ENCODE measurements around the gene LGR6. TPM values are rescaled to one million over a fixed set of nuclear protein-coding genes. Genes with fewer than 3 reads are reported as not detected.
"Not testable (repeated sequence)": the region's sequence is repeated elsewhere in the genome, so short reads cannot be mapped to it uniquely, and the experiment has no call there.

Gene LGR6
- polyA plus RNA-seq, 4 donors, result 0.27 to 1.0 (median 0.28) TPM; not detected in 1

DNA sequence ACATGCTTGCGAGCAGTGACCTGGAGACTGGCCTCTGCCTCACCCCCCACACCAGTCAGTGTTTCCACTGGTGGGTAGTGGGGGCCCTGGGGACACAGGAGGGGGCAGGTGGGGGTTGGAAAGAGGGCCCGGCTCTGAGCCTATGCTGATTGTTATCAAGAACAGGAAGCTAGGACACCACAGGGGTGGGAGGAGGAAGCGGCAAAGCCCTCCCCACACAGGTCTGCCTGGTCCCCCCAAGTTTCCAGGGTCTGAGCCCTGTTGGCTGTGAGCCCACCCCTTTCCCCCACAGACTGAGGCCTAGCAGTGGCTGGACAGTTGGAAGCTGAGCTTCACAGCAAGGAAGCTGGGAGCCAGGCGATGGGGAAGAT, 31.6 kb upstream of the LGR6 start:
- Histone ChIP-seq H3K27ac (ENCODE audit: low read depth in 1 of 3, low read length in 2 of 3) (peak overlapping the region in 2 of 3 donors; percentile 57 to 73), H3K27me3 (ENCODE audit: control insufficient read depth in 3 of 3, insufficient read depth in 3 of 3, low read length in 3 of 3) (no peaks in the 10 kb centered on the region), H3K9me3 (ENCODE audit: control insufficient read depth in 2 of 2, insufficient read depth in 1 of 2, low read depth in 1 of 2, low read length in 1 of 2) (no peaks in the 10 kb centered on the region), H3K4me1 (ENCODE audit: control insufficient read depth in 3 of 3, insufficient read depth in 2 of 3, low read depth in 1 of 3, low read length in 2 of 3) (peaks cover 0 to 12% (median 0%) of the 10 kb centered on the region in 3 donors), H3K4me3 (ENCODE audit: low read depth in 1 of 3, low read length in 3 of 3) (peak overlapping the region in 1 of 3 donors; percentile 51), H3K36me3 (ENCODE audit: control insufficient read depth in 3 of 3, insufficient read depth in 2 of 3, low read depth in 1 of 3, low read length in 3 of 3) (no peaks in the 10 kb centered on the region)
- 67 to 71% (median 68%) methylated on average over 4 of the region's 4 CpGs for WGBS, 3 donors
- FAIRE-seq (no peak), DNase-seq (peak in 1 of 2 donors; percentile 43)

- Histone ChIP-seq H3K36me3 (ENCODE audit: control insufficient read depth in 3 of 3, insufficient read depth in 2 of 3, low read depth in 1 of 3, low read length in 3 of 3) (no peaks in the 10 kb centered on the region), H3K4me1 (ENCODE audit: control insufficient read depth in 3 of 3, insufficient read depth in 2 of 3, low read depth in 1 of 3, low read length in 2 of 3) (peaks cover 0 to 12% (median 0%) of the 10 kb centered on the region in 3 donors), H3K27me3 (ENCODE audit: control insufficient read depth in 3 of 3, insufficient read depth in 3 of 3, low read length in 3 of 3) (no peaks in the 10 kb centered on the region), H3K27ac (ENCODE audit: low read depth in 1 of 3, low read length in 2 of 3) (peak overlapping the region in 2 of 3 donors; percentile 4 to 46), H3K4me3 (ENCODE audit: low read depth in 1 of 3, low read length in 3 of 3) (no peak overlapping the region), H3K9me3 (ENCODE audit: control insufficient read depth in 2 of 2, insufficient read depth in 1 of 2, low read depth in 1 of 2, low read length in 1 of 2) (no peaks in the 10 kb centered on the region)
- 5 to 35% (median 20%) methylated on average over 15 of the region's 15 CpGs for WGBS, 3 donors
- DNase-seq (peak; percentile 22 to 32), FAIRE-seq (no peak)
These were observed 30.9 kb upstream of the LGR6 start for GRCh38 chr1:202162418-202163280.

- Histone ChIP-seq H3K36me3 (ENCODE audit: control insufficient read depth in 3 of 3, insufficient read depth in 2 of 3, low read depth in 1 of 3, low read length in 3 of 3) (no peaks in the 10 kb centered on the region), H3K4me3 (ENCODE audit: low read depth in 1 of 3, low read length in 3 of 3) (no peak overlapping the region), H3K9me3 (ENCODE audit: control insufficient read depth in 2 of 2, insufficient read depth in 1 of 2, low read depth in 1 of 2, low read length in 1 of 2) (no peaks in the 10 kb centered on the region), H3K4me1 (ENCODE audit: control insufficient read depth in 3 of 3, insufficient read depth in 2 of 3, low read depth in 1 of 3, low read length in 2 of 3) (peaks cover 0 to 12% (median 2%) of the 10 kb centered on the region in 3 donors), H3K27ac (ENCODE audit: low read depth in 1 of 3, low read length in 2 of 3) (peak overlapping the region in 2 of 3 donors; percentile 11 to 46), H3K27me3 (ENCODE audit: control insufficient read depth in 3 of 3, insufficient read depth in 3 of 3, low read length in 3 of 3) (no peaks in the 10 kb centered on the region)
- no peak for FAIRE-seq
- DNase-seq, result no peak
- 72 to 77% (median 73%) methylated on average over 11 to 12 of the region's 12 CpGs for WGBS, 3 donors
These were observed 30.0 kb upstream of the LGR6 start for GRCh38 chr1:202163281-202164270.

DNA sequence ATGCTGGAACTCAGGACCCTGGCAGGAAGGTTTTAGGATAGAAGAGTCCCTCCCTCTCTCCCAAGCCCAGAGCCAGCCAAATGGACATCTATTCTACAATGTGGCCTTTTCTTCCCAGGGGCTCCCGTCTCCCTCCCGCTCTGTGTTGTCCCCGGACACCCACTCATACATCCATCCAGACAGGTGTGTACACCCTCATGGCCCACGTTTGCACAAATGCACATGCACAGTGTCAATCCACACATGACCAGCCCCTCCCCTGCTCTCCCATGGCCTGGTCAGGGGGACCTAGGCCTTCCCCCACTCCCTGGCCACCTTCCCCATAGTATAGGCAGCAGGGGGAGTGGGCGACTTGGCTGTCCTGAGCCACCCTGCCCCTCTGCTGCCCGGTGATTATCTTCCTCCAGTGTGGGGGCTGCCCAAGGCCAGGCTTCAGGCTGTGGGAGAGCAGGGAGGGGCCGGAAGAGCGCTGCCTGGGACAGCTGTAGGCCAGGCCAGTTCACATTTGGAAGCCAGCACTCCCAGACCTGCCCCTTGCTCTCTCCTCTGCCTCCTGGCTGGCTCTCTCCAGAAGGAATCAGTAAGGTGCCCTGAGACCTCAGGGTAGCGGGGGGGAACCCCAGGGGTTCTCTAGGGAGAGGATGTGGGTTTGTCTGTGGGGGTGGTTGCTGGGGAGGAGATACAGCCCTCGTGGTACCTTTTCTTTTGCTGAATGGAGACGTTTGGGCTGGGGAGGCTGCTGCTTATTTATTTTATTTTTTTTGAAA, 29.1 kb upstream of the LGR6 start:
- DNase-seq (peak in 1 of 2 donors; percentile 53), FAIRE-seq (no peak)

GRCh38 chr1:202165267-202165941, 28.2 kb upstream of the LGR6 start:
- H3K4me3 ChIP-seq (ENCODE audit: low read depth in 1 of 3, low read length in 3 of 3), result no peak overlapping the region
- no peak for FAIRE-seq
- WGBS, 3 donors, result 77 to 88% (median 80%) methylated on average over 18 to 20 of the region's 20 CpGs

More for the DNA sequence above, 29.1 kb upstream of the LGR6 start:
- WGBS, 3 donors, result 67 to 74% (median 73%) methylated on average over 11 of the region's 11 CpGs
- Histone ChIP-seq H3K36me3 (ENCODE audit: control insufficient read depth in 3 of 3, insufficient read depth in 2 of 3, low read depth in 1 of 3, low read length in 3 of 3) (no peaks in the 10 kb centered on the region), H3K27me3 (ENCODE audit: control insufficient read depth in 3 of 3, insufficient read depth in 3 of 3, low read length in 3 of 3) (no peaks in the 10 kb centered on the region), H3K27ac (ENCODE audit: low read depth in 1 of 3, low read length in 2 of 3) (no peak overlapping the region), H3K9me3 (ENCODE audit: control insufficient read depth in 2 of 2, insufficient read depth in 1 of 2, low read depth in 1 of 2, low read length in 1 of 2) (no peaks in the 10 kb centered on the region), H3K4me1 (ENCODE audit: control insufficient read depth in 3 of 3, insufficient read depth in 2 of 3, low read depth in 1 of 3, low read length in 2 of 3) (peaks cover 0 to 12% (median 2%) of the 10 kb centered on the region in 3 donors), H3K4me3 (ENCODE audit: low read depth in 1 of 3, low read length in 3 of 3) (no peak overlapping the region)

GRCh38 chr1:202165942-202166843, 27.4 kb upstream of the LGR6 start:
- Histone ChIP-seq H3K27ac (ENCODE audit: low read depth in 1 of 3, low read length in 2 of 3) (no peak overlapping the region), H3K27me3 (ENCODE audit: control insufficient read depth in 3 of 3, insufficient read depth in 3 of 3, low read length in 3 of 3) (no peaks in the 10 kb centered on the region), H3K36me3 (ENCODE audit: control insufficient read depth in 3 of 3, insufficient read depth in 2 of 3, low read depth in 1 of 3, low read length in 3 of 3) (no peaks in the 10 kb centered on the region), H3K9me3 (ENCODE audit: control insufficient read depth in 2 of 2, insufficient read depth in 1 of 2, low read depth in 1 of 2, low read length in 1 of 2) (no peaks in the 10 kb centered on the region), H3K4me3 (ENCODE audit: low read depth in 1 of 3, low read length in 3 of 3) (no peak overlapping the region), H3K4me1 (ENCODE audit: control insufficient read depth in 3 of 3, insufficient read depth in 2 of 3, low read depth in 1 of 3, low read length in 2 of 3) (peaks cover 0 to 12% (median 2%) of the 10 kb centered on the region in 3 donors)
- DNase-seq (no peak), FAIRE-seq (no peak)
- 87 to 93% (median 91%) methylated on average over 9 of the region's 9 CpGs for WGBS, 3 donors

More at GRCh38 chr1:202165267-202165941, 28.2 kb upstream of the LGR6 start:
- no peak for DNase-seq
- no peaks in the 10 kb centered on the region for H3K9me3 ChIP-seq (ENCODE audit: control insufficient read depth in 2 of 2, insufficient read depth in 1 of 2, low read depth in 1 of 2, low read length in 1 of 2)
- no peaks in the 10 kb centered on the region for H3K27me3 ChIP-seq (ENCODE audit: control insufficient read depth in 3 of 3, insufficient read depth in 3 of 3, low read length in 3 of 3)
- H3K4me1 ChIP-seq (ENCODE audit: control insufficient read depth in 3 of 3, insufficient read depth in 2 of 3, low read depth in 1 of 3, low read length in 2 of 3), result peaks cover 0 to 12% (median 2%) of the 10 kb centered on the region in 3 donors
- H3K36me3 ChIP-seq (ENCODE audit: control insufficient read depth in 3 of 3, insufficient read depth in 2 of 3, low read depth in 1 of 3, low read length in 3 of 3), result no peaks in the 10 kb centered on the region
- H3K27ac ChIP-seq (ENCODE audit: low read depth in 1 of 3, low read length in 2 of 3), result no peak overlapping the region

- H3K36me3 ChIP-seq (ENCODE audit: control insufficient read depth in 3 of 3, insufficient read depth in 2 of 3, low read depth in 1 of 3, low read length in 3 of 3); FAIRE-seq; H3K4me3 ChIP-seq (ENCODE audit: low read depth in 1 of 3, low read length in 3 of 3); H3K9me3 ChIP-seq (ENCODE audit: control insufficient read depth in 2 of 2, insufficient read depth in 1 of 2, low read depth in 1 of 2, low read length in 1 of 2); H3K27me3 ChIP-seq (ENCODE audit: control insufficient read depth in 3 of 3, insufficient read depth in 3 of 3, low read length in 3 of 3); DNase-seq; H3K27ac ChIP-seq (ENCODE audit: low read depth in 1 of 3, low read length in 2 of 3): not testable (repeated sequence)
- WGBS, 3 donors, result 77 to 90% (median 87%) methylated on average over 12 to 13 of the region's 13 CpGs
- peaks cover 0 to 12% (median 2%) of the 10 kb centered on the region in 3 donors for H3K4me1 ChIP-seq (ENCODE audit: control insufficient read depth in 3 of 3, insufficient read depth in 2 of 3, low read depth in 1 of 3, low read length in 2 of 3)
These were observed 26.5 kb upstream of the LGR6 start for GRCh38 chr1:202167054-202167453.
